ENCODE data around the gene PRKG1.
"Not testable (repeated sequence)": the region's sequence is repeated elsewhere in the genome, so short reads cannot be mapped to it uniquely, and the experiment has no call there.

Gene PRKG1

DNA sequence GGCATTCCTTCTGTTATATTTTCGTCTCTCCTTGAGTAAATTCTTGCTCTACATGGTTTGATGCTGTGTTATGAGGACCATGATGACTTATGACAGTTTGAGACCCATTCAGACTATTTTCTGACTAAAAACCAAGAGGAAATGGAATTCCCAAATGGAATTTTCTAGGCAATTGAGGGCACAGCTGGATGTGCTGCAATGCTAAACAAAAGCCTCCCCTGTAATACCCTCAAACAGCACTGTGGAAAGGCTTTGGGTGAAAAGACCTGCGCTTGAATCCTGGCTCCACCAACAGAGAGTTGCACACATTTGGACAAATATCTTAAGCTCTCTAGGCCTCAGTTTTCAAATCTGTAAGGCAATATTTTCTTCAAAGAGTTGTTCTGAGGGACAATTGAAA is 129.1 kb downstream of the PRKG1 start:
- in situ Hi-C loops (cut with MboI; ENCODE audit: low pct_unique_long_range_greater_than_20kb, low sequenced_read_pairs) = no loop called here
- no peak for DNase-seq

DNA sequence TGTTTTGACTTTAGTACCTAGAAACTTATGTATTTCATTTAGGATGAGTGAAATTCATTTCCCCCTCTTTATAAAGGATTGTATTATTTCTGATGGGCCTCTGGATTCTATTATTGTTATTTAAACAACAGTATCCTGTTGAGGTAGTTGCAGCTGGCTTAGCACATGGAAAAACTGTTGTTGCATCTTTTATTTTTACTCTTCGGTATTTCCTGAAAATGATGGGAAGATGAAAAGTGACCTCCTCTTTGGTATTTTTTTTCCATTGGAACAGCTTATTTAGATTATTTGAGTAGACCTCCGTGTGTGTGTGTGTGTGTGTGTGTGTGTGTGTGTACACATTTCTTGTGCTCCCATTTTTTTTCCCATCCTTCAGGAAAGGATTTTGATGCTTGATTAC is 129.8 kb downstream of the PRKG1 start:
- in situ Hi-C loops (cut with MboI; ENCODE audit: low pct_unique_long_range_greater_than_20kb, low sequenced_read_pairs) = no loop called here
- no peak for DNase-seq

DNA sequence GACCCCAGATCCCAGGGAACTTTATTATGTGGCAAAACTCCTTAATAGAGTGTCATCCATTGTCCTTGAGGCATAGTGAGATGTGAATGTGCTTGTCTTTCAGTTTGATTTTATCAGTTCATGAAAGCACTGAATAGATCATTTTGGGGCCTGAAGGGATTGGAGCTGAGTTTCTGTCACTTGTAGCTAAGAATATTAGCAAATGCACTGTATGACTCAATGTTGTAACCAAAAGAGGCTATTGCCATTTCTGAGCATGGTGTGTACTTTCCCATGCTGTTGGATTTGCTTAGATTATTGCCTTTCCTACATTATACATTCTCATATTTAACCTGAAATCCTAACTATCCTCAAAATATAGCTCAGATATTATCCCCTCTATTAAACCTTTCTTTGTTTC is 130.4 kb downstream of the PRKG1 start:
- in situ Hi-C loops (cut with MboI; ENCODE audit: low pct_unique_long_range_greater_than_20kb, low sequenced_read_pairs) = no loop called here
- no peak for DNase-seq

DNA sequence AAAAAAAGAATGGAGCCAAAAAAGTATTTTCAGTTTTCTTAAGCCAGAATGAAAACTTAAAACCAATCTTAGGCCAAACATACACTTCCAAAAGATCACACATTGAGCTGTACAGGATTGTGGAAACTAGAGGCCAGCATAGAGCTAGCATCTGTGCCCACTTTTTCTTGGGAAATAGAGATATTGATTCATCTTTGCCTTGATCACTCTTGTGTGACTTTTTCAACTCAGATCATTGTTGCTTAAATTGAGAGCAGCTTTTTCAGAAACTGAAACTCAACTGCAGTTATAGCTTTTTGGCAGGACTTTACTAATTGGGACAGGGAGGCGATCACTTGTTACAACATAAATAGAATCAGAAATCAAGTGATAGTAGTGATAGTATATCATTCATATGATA is 132.2 kb downstream of the PRKG1 start:
- DNase-seq = no peak
- in situ Hi-C loops (cut with MboI; ENCODE audit: low pct_unique_long_range_greater_than_20kb, low sequenced_read_pairs) = no loop called here

DNA sequence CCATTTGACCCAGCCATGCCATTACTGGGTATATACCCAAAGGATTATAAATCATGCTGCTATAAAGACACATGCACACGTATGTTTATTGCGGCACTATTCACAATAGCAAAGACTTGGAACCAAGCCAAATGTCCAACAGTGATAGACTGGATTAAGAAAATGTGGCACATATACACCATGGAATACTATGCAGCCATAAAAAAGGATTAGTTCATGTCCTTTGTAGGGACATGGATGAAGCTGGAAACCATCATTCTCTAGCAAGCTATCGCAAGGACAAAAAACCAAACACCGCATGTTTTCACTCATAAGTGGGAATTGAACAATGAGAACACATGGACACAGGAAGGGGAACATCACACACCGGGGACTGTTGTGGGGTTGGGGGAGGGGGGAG is 138.7 kb downstream of the PRKG1 start:
- in situ Hi-C loops (cut with MboI; ENCODE audit: low pct_unique_long_range_greater_than_20kb, low sequenced_read_pairs); DNase-seq: not testable (repeated sequence)

DNA sequence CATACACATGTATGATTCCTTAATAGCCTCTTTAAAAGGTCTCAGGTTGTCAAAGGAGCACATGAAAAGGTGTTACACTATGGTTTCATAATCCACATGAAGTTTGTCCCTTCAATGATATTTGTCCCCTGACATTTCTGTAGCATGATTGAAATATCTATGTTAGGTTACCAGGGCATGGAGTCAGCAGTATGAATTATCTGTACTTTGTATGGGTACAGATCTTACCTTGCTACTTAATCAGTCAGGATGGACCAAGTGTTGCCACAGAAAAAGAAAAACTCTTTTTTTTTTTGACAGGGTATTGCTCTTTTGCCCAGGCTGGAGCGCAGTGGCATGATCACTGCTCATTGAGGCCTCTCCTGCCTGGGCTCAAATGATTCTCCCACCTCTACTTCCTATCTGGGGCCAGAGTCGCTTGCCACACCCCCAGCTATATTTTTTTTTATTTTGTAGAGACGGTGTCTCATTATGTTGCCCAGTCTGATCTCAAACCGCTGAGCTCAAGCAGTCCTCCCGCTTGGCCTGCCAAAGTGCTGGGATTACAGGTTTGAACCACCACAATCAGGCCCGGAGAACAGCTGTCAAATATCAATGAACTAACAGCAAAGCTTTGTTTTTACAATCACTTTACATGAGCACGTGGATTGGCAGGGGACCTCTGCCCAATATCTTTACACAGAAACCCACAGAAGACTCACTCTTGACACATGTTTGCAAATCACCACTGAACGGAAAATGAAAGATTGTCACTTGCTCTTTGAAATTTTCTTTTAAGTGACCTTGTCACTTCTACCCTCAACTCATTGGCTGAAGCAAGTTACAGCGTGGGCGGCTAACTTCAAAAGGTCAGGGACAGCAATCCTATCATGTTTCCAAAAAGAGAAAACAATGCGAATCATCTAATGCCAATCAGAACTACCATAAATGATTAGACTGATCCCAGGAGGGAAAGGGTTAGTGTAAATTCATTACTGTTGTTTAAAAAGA is 140.2 kb downstream of the PRKG1 start:
- no peak for DNase-seq
- in situ Hi-C loops (cut with MboI; ENCODE audit: low pct_unique_long_range_greater_than_20kb, low sequenced_read_pairs) = no loop called here

DNA sequence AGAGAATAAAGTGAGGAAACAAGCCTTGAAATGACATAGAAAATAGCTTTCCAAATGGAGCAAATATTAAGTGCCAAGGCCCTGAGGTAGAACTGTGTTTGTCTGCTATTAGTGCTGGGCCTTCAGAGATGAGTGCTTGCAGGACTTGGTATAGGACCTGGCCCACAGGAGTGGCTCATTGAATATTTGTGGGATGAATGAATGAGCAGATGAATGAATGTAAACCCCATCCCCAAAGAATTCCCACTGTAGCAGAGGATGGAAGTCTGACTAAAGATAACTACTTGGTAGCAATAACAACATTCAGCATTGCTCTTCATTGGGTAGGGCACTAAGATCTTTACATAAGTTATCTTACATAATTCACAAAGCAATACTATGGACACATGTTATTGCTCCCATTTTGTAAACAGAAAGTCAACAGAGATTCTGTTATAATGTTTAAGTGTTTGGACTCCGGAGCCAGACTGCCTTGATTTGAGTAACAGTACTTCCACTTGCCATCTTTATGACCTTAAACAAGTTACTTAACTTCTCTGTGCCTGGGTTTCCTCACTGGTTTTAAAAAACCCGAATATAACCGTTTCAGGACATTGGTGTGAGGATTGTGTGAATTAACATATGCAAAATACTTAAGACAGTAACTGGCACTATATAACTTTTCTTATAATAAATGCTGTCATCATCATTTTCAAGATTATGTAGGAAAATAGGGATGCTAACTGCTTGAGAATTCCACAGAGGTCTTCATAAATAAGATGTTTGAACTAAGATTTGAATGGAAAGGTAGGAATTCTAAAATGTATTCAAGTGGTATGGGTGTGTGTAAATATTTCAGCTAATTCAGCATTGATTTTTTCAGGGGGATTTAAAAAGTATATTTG is 141.9 kb downstream of the PRKG1 start:
- DNase-seq = no peak
- in situ Hi-C loops (cut with MboI; ENCODE audit: low pct_unique_long_range_greater_than_20kb, low sequenced_read_pairs) = no loop called here

DNA sequence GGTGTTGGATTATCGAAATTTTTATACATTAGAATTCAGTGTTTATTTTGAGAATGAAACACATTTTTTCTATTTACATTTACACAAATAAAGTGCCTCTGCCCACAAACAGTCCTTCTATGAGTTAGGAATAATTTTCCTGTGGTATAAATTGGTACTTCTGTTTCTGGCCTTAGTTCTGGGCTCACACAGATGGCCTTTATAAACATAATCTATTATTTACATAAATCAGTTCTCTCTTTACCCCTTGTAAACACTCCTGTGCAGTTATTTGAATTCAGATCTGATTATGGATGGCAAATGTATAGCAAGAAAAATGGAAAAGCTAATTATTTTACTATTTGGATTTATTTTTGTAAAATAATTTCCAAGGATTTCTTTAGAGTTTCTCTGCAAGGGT is 143.2 kb downstream of the PRKG1 start:
- in situ Hi-C loops (cut with MboI; ENCODE audit: low pct_unique_long_range_greater_than_20kb, low sequenced_read_pairs) = no loop called here
- DNase-seq = no peak

DNA sequence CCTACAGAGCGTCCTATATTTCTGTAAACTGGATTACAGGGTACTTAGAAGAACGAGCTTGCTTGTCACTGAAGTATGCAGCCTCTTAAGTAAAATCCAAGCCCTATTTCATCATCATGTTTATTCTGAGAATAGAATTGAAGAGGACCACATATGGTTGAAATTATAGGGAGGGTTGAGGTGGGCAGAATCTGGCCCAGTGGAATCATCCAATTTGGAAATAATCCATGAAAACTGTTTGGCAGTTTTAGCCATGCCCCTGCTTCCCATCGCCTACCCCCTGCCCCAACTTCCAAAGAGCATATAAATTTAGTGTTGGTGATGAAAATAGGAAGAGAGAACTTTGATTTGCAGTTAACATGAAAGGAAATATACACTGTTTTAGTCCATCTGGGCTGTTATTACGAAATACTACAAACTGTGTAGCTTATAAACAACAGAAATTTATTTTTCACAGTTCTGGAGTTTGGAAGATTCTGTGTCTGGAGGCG is 150.4 kb downstream of the PRKG1 start:
- in situ Hi-C loops (cut with MboI; ENCODE audit: low pct_unique_long_range_greater_than_20kb, low sequenced_read_pairs) = no loop called here
- DNase-seq = no peak

DNA sequence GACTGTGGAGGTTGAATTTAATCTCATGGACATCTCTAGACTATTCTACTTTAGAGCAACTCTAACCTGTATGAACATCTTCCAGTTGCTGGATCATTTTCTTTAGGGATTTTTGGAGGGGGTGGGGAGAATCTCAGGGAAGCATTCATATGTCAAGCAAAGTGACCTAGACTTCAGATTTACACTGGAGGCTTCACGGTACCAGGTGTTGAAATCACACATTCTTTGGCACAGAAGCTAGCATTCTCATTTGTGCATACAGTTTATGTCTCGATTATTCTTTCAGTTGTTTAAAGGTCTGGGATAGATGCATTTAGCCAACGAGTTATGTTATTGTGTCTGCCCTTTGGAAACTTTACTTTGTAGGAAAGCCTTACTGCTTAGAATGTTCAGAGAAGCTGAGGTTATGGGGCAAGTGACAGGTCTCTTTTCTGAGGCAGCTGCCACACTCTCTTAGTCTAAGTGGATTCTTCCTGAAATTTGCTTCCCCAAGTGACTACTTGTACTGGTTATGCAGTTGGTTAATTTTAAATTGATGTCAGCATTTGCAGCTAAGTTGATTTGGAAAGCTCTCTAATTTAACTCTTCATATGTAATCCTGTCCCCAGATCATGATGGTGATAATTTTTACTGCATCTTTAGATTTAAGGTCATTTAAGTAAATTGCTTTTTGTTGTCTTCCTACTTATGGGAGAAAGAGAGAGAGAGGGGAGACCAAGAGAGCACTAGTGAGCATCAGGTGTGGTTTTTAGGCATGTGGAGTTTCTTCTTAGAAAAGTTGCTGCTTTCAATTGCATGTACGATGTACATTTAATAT is 153.8 kb downstream of the PRKG1 start:
- in situ Hi-C loops (cut with MboI; ENCODE audit: low pct_unique_long_range_greater_than_20kb, low sequenced_read_pairs) = no loop called here
- DNase-seq = no peak

DNA sequence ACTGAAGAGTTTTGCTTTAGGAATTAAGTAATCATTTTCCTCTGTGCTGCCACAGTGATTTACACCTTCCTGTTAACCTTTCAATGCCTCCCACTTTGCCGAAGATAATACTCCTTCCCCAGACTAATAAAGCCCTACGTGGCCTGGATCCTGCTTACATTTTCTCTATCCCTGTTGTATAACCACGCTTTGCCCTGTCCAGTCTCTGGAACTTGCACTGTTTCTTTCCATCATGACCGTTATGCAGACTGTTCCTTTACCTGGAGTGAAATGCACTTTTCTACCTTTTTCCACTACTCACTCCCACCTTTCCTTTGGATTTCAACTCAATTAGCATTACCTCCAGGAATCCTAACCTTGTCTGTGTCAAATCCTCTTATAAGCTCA is 154.4 kb downstream of the PRKG1 start:
- DNase-seq = no peak
- in situ Hi-C loops (cut with MboI; ENCODE audit: low pct_unique_long_range_greater_than_20kb, low sequenced_read_pairs) = no loop called here

DNA sequence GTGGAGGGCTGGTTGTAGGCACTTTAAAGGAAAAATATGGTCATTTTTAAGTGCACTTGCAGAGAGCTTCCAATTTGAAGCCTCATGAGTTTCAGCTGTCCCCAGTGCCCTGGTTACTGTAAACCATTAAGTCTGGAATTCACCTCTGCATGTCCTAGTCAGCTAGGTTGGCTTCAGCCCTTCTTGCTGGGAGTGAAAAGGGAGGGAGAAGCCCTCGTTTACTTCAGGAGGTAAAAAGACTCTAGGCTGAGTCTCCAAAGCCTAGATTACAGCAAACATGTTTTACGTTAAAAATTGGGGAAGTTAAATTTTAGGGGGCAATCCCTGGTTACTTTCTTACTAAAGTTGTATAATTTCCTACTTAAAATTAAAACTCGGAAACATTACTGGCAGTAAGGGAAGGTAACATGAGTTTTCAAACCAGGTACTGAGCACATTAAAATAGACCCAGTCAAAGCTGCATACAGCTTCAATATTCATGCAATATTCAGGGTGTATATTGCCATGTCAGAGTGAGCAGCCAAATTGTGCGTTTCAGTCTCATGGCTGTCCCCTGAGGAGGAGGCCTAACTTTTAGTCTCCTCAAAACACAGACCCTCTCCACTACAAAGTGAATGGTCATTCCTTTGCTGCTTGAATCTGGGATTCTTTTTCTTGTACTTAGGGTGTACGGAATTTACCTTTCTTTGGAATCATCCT is 156.7 kb downstream of the PRKG1 start:
- in situ Hi-C loops (cut with MboI; ENCODE audit: low pct_unique_long_range_greater_than_20kb, low sequenced_read_pairs) = no loop called here
- no peak for DNase-seq

DNA sequence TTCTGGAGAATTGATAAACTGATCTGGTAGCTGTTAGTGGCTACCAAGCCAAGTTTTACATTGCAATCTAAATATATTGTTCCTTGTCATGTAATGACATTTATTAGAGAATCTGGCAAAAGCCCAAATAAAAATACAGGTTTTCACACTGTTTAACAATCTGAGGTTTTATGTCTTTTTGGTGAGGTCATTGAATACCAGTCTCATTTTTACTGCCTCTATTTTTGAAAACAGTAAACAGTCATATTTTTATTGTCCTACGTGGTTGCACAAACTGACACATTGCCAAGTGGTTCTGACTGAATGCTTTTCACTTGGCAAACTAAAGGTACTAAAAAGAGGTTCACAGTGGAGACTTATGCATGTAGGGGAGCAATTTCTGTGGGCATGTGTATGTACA is 157.5 kb downstream of the PRKG1 start:
- in situ Hi-C loops (cut with MboI; ENCODE audit: low pct_unique_long_range_greater_than_20kb, low sequenced_read_pairs) = no loop called here
- DNase-seq = no peak

DNA sequence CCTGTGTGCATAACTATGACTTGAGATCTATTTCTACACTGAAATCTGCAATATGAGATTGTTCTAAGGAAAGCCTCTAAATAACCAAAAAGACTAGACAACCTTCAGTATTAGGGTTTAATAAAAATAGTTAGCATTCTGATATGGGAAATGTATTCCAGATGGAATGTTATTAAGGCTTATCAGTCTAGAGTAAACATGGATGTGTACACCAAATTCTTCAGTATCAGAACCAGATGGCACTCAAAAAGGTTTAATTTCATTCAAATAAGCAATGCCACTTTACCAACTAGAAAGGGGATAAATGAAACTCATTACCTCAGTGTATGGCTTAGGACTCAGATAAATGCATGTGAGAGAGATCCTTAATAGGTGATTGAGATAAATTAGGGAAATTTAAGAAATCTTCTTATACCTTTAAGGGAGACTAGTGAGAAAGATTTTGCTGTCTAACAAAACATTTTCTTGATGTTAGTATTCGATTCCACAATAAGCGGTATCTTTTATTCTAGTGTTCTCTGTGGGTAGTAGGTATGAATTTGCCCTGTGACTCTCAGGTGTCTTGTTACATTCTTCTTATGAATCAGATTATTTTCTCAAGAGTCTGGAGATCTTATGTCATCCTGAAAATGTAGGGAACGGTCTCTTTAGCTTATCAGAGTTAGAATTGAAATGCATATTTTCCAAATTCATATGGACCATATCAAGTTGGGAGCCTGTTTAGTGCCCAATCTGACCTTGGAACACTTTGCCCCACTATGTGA is 159.2 kb downstream of the PRKG1 start:
- in situ Hi-C loops (cut with MboI; ENCODE audit: low pct_unique_long_range_greater_than_20kb, low sequenced_read_pairs) = no loop called here
- no peak for DNase-seq

DNA sequence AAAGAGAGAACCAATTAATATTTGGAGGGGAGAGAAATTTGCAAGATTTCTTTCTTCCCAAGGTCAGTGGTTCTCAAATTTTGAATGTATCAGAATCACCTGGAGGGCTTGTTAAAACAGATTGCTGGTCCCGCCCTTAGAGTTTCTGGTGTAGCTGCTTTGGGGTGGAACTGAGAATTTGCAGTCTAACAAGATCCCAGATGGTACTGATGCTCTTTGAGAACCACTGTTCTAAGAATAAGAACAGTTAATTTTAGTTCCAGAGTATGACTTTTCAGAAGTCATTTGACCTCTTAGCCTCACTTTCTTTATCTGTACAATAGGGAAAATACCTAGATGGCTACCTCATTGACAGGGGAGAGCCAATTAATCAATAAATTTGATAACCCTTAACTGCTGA is 161.6 kb downstream of the PRKG1 start:
- in situ Hi-C loops (cut with MboI; ENCODE audit: low pct_unique_long_range_greater_than_20kb, low sequenced_read_pairs) = no loop called here

DNA sequence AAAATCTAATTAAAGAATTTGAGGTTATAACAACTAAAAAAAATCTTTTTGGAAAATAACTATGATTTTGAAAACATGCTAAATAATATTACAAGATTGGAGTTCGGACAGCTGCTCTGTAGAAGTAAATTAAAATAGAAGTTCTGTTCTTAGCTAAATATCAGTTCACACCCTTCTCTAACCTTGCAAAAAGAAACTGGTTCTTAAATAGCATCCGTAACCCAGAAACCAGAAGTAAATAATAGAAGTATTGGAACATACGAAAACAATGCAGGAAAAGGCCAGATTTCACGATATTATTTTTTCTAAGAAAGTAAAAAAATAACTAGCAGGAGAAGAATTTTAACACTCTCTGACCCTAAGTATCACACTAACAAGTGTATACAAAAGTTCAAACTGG is 164.7 kb downstream of the PRKG1 start:
- in situ Hi-C loops (cut with MboI; ENCODE audit: low pct_unique_long_range_greater_than_20kb, low sequenced_read_pairs) = no loop called here
- no peak for DNase-seq

More for the DNA sequence above, 161.6 kb downstream of the PRKG1 start:
- no peak for DNase-seq

DNA sequence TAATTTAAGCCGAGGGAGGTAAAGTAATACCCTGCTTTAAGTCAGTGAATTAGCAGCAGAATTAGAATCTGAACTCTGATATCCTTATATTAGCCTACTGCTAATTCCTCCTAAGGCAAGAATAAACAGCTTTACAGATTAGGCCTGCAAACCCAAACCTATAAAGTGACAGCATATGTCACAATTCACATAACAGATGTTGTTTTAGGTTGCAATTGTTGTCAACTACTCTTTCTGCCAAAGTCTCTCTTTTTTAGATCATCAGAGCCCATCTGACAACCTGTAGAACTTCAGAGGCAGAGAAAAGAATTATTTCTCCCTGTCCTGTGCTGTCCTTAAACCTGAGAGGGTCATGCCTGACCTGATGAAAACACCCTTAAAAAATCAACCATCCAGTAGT is 167.2 kb downstream of the PRKG1 start:
- in situ Hi-C loops (cut with MboI; ENCODE audit: low pct_unique_long_range_greater_than_20kb, low sequenced_read_pairs) = no loop called here
- DNase-seq = no peak

DNA sequence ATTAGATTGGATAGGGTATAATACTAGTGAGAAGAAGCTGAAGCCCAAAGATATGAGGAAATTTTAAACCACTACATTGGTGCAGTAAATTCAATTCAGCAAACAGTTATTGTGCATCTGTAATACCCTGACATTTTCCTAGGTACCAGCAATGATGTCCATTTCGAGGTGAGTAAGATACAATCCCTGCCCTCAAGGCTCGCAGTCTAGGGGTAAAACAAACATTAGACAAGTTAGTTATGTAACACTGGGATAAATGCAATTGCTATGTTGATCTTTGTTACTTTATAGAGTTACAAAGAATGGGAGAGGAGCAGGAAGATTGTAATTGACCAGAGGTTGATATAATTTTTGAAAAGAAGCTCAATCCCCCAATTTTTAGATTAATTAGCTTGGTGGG is 168.1 kb downstream of the PRKG1 start:
- in situ Hi-C loops (cut with MboI; ENCODE audit: low pct_unique_long_range_greater_than_20kb, low sequenced_read_pairs) = no loop called here
- DNase-seq = no peak

All from KBM-7 (cell line).